Measurements from ENCODE around the gene TRANK1. TPM values are rescaled to one million over a fixed set of nuclear protein-coding genes. Genes with fewer than 3 reads are reported as not detected.

Gene TRANK1
- total RNA-seq (2021) (10.5 to 12.2 TPM (median 11.4 TPM) in 3 replicates), Bru-seq, nascent RNA (percentile 48 among the genes with signal in this experiment)
- long read RNA-seq, experiment 1, partial matches to known transcripts: 9 of 12 reads
- long read RNA-seq, experiment 1, other reads (novel, unspliced or antisense): 3 of 12 reads
- long read RNA-seq, experiment 2, partial matches to known transcripts: 9 of 14 reads
- long read RNA-seq, experiment 2, other reads (novel, unspliced or antisense): 5 of 14 reads
- long read RNA-seq, experiment 3, partial matches to known transcripts: 0 of 1 reads
- long read RNA-seq, experiment 3, other reads (novel, unspliced or antisense): 1 of 1 reads

- Mint-ChIP-seq H3K27me3 (ENCODE audit: low read depth) (peaks cover 54% of the 10 kb centered on the region), H3K9me3 (peaks cover 26% of the 10 kb centered on the region), H3K4me3 (peak within 1 kb of the TSS; percentile 75), H3K27ac (no peak within 1 kb of the TSS), H3K36me3 (peaks cover 19% of the 10 kb centered on the region), H3K4me1 (peaks cover 26% of the 10 kb centered on the region)
- ATAC-seq: peak; percentile 33
- POLR2A ChIA-PET: interaction anchor here (0.7 to 2.2 kb wide), 5 partner anchors 12 to 48 kb away, joined by 3 to 11 read pairs (median 4); partner anchors contain the start of genes EPM2AIP1 and MLH1
- DNase-seq (ENCODE audit: low spot score): peak; percentile 42
- CTCF ChIA-PET: interaction anchor here (0.7 to 4.5 kb wide), 9 partner anchors 9 to 152 kb away, joined by 3 to 55 read pairs (median 5); partner anchors contain the start of genes EPM2AIP1 and MLH1
- TF ChIP-seq ESRRA (CRISPR knock-in tag; IDR thresholded peaks at IDR 0.05; ENCODE audit: borderline replicate concordance): no peak
- TF ChIP-seq SOX15 (CRISPR knock-in tag; IDR thresholded peaks at IDR 0.05): no peak
- TF ChIP-seq FOXK1 (CRISPR knock-in tag; IDR thresholded peaks at IDR 0.05): no peak
- no peak for TF ChIP-seq ZNF317 (CRISPR knock-in tag; IDR thresholded peaks at IDR 0.05; ENCODE audit: borderline replicate concordance, low read depth)
- TF ChIP-seq ZNF263 (CRISPR knock-in tag; IDR thresholded peaks at IDR 0.05; ENCODE audit: low read depth): no peak
- no peak for TF ChIP-seq ZNF416 (CRISPR knock-in tag; IDR thresholded peaks at IDR 0.05)
- peak; percentile 56; the same call in 1 of the 2 replicates for TF ChIP-seq E2F5 (CRISPR knock-in tag; IDR thresholded peaks at IDR 0.05)
- no peak for TF ChIP-seq ETV6 (CRISPR knock-in tag; IDR thresholded peaks at IDR 0.05)
- no peak for TF ChIP-seq E2F4 (CRISPR knock-in tag; IDR thresholded peaks at IDR 0.05; ENCODE audit: borderline replicate concordance, low read depth)
- 0 out of 2 replicates have a peak, but pooled peaks have one; percentile 35 for TF ChIP-seq ELF4 (CRISPR knock-in tag; IDR thresholded peaks at IDR 0.05; ENCODE audit: low read depth)
- TF ChIP-seq MYBL2 (CRISPR knock-in tag; IDR thresholded peaks at IDR 0.05): no peak
- no peak for TF ChIP-seq MXD4 (CRISPR knock-in tag; IDR thresholded peaks at IDR 0.05; ENCODE audit: borderline replicate concordance)
- TF ChIP-seq NFE2L1 (CRISPR knock-in tag; IDR thresholded peaks at IDR 0.05): no peak; the same call in 1 of the 2 replicates
- TF ChIP-seq FOXP1 (CRISPR knock-in tag; IDR thresholded peaks at IDR 0.05; ENCODE audit: borderline replicate concordance): 0 out of 2 replicates have a peak, but pooled peaks have one; percentile 21
- no peak for TF ChIP-seq CBFB (CRISPR knock-in tag; IDR thresholded peaks at IDR 0.05; ENCODE audit: low read depth)
- 0 out of 2 replicates have a peak, but pooled peaks have one; percentile 11 for TF ChIP-seq ZNF281 (CRISPR knock-in tag; IDR thresholded peaks at IDR 0.05)
- no peak for TF ChIP-seq RELA (CRISPR knock-in tag; IDR thresholded peaks at IDR 0.05; ENCODE audit: borderline replicate concordance)
- peak; percentile 59; the same call in 1 of the 2 replicates for TF ChIP-seq IRF1 (CRISPR knock-in tag; IDR thresholded peaks at IDR 0.05)
- no peak for TF ChIP-seq TEAD1 (CRISPR knock-in tag; IDR thresholded peaks at IDR 0.05)
- TF ChIP-seq ARID4B (CRISPR knock-in tag; IDR thresholded peaks at IDR 0.05; ENCODE audit: borderline replicate concordance): peak; percentile 36; the same call in 1 of the 2 replicates
- 0 out of 2 replicates have a peak, but pooled peaks have one; percentile 13 for TF ChIP-seq ZNF423 (CRISPR knock-in tag; IDR thresholded peaks at IDR 0.05)
- peak; percentile 36; the same call in 1 of the 2 replicates for TF ChIP-seq HMGXB4 (CRISPR knock-in tag; IDR thresholded peaks at IDR 0.05)
- no peak for TF ChIP-seq OVOL2 (CRISPR knock-in tag; IDR thresholded peaks at IDR 0.05; ENCODE audit: borderline replicate concordance)
These were observed at the start of gene TRANK1 for GRCh38 chr3:36944641-36945270. Gene TRANK1 (minus strand): TSS chr3:36945054. CDS start chr3:36944809, 245 bp downstream.

Data from WTC11 (cell line).